ENCODE measurements around the gene KMT2B.

KMT2B gene

DNA sequence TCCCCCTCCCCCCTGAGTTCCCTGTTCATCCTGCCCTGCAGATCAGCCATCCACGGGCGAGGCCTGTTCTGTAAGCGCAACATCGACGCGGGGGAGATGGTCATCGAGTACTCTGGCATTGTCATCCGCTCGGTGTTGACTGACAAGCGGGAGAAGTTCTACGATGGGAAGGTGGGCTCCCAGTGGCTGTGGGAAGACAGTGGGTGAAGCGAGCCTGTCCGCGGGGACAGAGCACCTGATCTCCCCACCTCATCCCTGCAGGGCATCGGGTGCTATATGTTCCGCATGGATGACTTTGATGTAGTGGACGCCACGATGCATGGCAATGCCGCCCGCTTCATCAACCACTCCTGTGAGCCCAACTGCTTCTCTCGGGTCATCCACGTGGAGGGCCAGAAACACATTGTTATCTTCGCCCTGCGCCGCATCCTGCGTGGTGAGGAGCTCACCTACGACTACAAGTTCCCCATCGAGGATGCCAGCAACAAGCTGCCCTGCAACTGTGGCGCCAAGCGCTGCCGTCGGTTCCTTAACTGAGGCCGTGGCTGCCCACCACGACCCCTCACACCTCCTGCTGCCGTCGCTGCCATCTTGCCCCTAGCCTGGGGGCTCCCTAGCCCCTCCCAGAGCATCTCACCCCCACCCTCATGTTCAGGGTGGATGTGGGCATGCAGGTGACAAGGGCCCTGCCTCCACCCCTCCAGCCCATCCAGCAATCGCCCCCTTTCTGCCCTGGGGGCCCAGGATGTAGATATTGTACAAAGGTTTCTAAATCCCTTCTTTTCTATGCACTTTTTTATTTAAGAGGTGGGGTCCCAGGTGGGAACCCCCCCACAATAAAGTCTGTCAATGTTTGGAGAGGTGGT lies 20.5 kb downstream of the KMT2B start:
- Histone ChIP-seq H3K4me1 (ENCODE audit: insufficient read depth, poor library complexity, severe bottlenecking) (no peaks in the 10 kb centered on the region), H3K36me3 (ENCODE audit: low read depth) (peaks cover 49% of the 10 kb centered on the region), H3K4me3 (ENCODE audit: severe bottlenecking) (no peak overlapping the region), H3K9me3 (ENCODE audit: severe bottlenecking) (no peaks in the 10 kb centered on the region), H3K27ac (ENCODE audit: poor library complexity, severe bottlenecking) (no peak overlapping the region), H3K27me3 (ENCODE audit: insufficient read depth, poor library complexity, severe bottlenecking) (no peaks in the 10 kb centered on the region)
- TF ChIP-seq CTCF (IDR thresholded peaks at IDR 0.05; ENCODE audit: poor library complexity, severe bottlenecking): no peak
- no peak for ATAC-seq (ENCODE audit: low read depth)
- DNase-seq (ENCODE audit: low spot score): no peak

- peaks cover 44% of the 10 kb centered on the region for H3K36me3 ChIP-seq (ENCODE audit: low read depth)
- TF ChIP-seq CTCF (IDR thresholded peaks at IDR 0.05; ENCODE audit: poor library complexity, severe bottlenecking): no peak
- ATAC-seq (ENCODE audit: low read depth) (no peak), DNase-seq (ENCODE audit: low spot score) (no peak)
- H3K27ac ChIP-seq (ENCODE audit: poor library complexity, severe bottlenecking): no peak overlapping the region
- no peaks in the 10 kb centered on the region for H3K4me1 ChIP-seq (ENCODE audit: insufficient read depth, poor library complexity, severe bottlenecking)
- H3K9me3 ChIP-seq (ENCODE audit: severe bottlenecking): no peaks in the 10 kb centered on the region
- H3K27me3 ChIP-seq (ENCODE audit: insufficient read depth, poor library complexity, severe bottlenecking): no peaks in the 10 kb centered on the region
- H3K4me3 ChIP-seq (ENCODE audit: severe bottlenecking): no peak overlapping the region
These were observed 21.1 kb downstream of the KMT2B start for GRCh38 chr19:35738887-35739229.

GRCh38 chr19:35739275-35740107 lies 21.7 kb downstream of the KMT2B start:
- DNase-seq (ENCODE audit: low spot score): no peak
- peak overlapping the region; percentile 38 for H3K4me3 ChIP-seq (ENCODE audit: severe bottlenecking)
- no peaks in the 10 kb centered on the region for H3K27me3 ChIP-seq (ENCODE audit: insufficient read depth, poor library complexity, severe bottlenecking)
- H3K36me3 ChIP-seq (ENCODE audit: low read depth): peaks cover 37% of the 10 kb centered on the region
- no peak overlapping the region for H3K27ac ChIP-seq (ENCODE audit: poor library complexity, severe bottlenecking)
- H3K9me3 ChIP-seq (ENCODE audit: severe bottlenecking): no peaks in the 10 kb centered on the region
- TF ChIP-seq CTCF (IDR thresholded peaks at IDR 0.05; ENCODE audit: poor library complexity, severe bottlenecking): no peak
- H3K4me1 ChIP-seq (ENCODE audit: insufficient read depth, poor library complexity, severe bottlenecking): no peaks in the 10 kb centered on the region
- ATAC-seq (ENCODE audit: low read depth): no peak

GRCh38 chr19:35740108-35740422 lies 22.3 kb downstream of the KMT2B start:
- no peaks in the 10 kb centered on the region for H3K9me3 ChIP-seq (ENCODE audit: severe bottlenecking)
- DNase-seq (ENCODE audit: low spot score) (no peak), ATAC-seq (ENCODE audit: low read depth) (peak; percentile 8; the same call in 1 of the 3 replicates)

More at GRCh38 chr19:35740108-35740422, 22.3 kb downstream of the KMT2B start:
- Histone ChIP-seq H3K4me1 (ENCODE audit: insufficient read depth, poor library complexity, severe bottlenecking) (no peaks in the 10 kb centered on the region), H3K27me3 (ENCODE audit: insufficient read depth, poor library complexity, severe bottlenecking) (no peaks in the 10 kb centered on the region), H3K27ac (ENCODE audit: poor library complexity, severe bottlenecking) (no peak overlapping the region), H3K36me3 (ENCODE audit: low read depth) (peaks cover 34% of the 10 kb centered on the region), H3K4me3 (ENCODE audit: severe bottlenecking) (peak overlapping the region; percentile 38)
- no peak for TF ChIP-seq CTCF (IDR thresholded peaks at IDR 0.05; ENCODE audit: poor library complexity, severe bottlenecking)

Data from RWPE2 (cell line).